GM12892 (cell line): ENCODE measurements around the gene POMT1.

Source experiments
- DNase-seq: peaks from one replicate; pipeline ENCODE4 v3.0.0; 2011; ENCODE audit not compliant: insufficient read length
- FAIRE-seq: peaks from 2 replicates; lab custom pipeline; 2011; peaks lifted over from hg19 to GRCh38; lab: Jason Lieb, UNC
- POLR2A ChIP-seq: IDR thresholded peaks from 2 replicates; pipeline ENCODE4 v1.6.1; 2011; ENCODE audit warnings: low read depth, low read length, control low read depth
- POLR2AphosphoS5 ChIP-seq: IDR thresholded peaks from 2 replicates; pipeline ENCODE4 v1.6.1; 2011; ENCODE audit warnings: low read depth, low read length, control low read depth
- TAF1 ChIP-seq: IDR thresholded peaks from 2 replicates; pipeline ENCODE4 v1.6.1; 2011; ENCODE audit warnings: low read depth, mild to moderate bottlenecking, control low read depth, low read length, borderline replicate concordance

The POMT1 gene

DNA sequence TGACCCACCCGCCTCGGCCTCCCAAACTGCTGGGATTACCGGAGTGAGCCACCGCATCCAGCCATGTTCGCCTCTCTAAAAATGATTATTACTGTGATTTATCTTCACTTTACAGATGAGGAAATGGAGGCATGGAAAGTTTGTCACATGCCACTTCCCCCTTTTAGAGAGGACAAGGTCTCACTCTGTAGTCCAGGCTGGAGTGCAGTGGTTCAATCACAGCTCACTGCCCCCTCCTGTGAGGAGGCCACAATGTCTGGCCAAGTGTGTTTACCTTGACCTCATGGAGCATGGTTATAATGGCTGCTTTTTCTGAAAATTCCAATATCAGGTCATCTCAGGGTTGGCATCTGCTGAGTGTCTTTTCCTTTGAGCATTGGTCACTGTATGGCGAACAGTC lies 49.3 kb downstream of the POMT1 start:
- FAIRE-seq = no peak
- TF ChIP-seq POLR2A (no peak), TAF1 (no peak), POLR2AphosphoS5 (no peak)
- no peak for DNase-seq

DNA sequence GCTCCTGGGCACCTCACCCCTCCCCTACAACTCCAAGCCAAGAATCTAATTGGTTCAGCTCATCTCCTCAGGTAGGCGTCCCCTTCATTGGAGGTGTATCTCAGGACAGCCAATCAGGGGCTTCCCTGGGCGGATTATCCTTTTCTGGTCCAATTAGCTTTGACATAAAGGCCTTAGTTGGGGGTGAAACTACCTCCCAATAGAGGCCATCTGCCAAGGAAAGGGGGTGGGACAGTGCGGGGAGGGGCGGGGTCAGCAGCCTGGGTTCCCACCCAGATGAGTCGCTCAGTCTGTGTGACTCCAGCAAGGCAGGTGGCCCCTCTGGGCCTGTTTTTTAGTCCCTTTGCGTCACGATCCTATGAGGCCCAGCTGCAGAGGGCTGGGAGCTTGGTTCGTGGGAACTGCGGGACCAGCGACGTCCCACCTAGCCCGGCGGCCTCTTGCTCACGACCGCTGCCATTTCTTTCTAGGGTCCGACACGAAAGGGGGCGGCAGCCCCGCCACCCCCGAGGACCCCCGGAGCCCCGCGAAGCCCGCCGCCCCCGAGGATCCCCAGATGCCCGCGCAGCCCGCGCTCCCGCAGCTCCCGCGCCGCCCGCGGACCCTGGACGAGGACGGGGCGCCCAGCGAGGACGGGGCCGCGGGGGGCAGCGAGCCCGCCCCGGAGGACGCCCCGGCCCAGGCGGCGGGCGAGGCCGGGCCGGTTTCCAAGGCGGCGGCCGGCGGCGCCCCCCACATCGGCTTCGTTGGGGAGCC lies 51.5 kb downstream of the POMT1 start:
- DNase-seq (no peak), FAIRE-seq (no peak)
- TF ChIP-seq POLR2A (no peak), TAF1 (no peak), POLR2AphosphoS5 (no peak)

DNA sequence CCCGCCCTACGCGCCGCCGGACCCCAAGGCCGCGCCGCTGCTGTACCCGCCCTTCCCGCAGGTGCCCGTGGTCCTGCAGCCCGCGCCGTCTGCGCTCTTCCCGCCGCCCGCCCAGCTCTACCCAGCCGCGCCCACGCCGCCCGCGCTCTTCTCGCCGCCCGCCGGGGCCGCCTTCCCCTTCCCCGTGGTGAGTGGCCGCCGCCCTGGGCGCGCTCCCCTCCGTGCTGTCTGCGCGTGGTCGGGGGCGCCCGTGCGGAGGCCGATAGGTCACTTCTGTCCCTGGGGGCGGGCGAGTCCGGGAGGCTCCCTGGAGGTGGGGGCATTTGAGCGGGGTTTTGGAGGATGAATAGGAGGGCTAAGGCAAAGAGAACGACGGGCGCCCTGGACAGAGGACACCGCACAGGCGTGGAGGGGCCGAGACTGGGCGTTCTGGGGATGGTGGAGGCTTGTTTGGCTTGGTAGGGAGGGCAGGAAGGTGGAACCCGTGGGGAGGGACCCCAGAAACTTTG lies 52.2 kb downstream of the POMT1 start:
- DNase-seq = no peak
- no peak for FAIRE-seq
- TF ChIP-seq TAF1 (no peak), POLR2AphosphoS5 (no peak), POLR2A (no peak)

DNA sequence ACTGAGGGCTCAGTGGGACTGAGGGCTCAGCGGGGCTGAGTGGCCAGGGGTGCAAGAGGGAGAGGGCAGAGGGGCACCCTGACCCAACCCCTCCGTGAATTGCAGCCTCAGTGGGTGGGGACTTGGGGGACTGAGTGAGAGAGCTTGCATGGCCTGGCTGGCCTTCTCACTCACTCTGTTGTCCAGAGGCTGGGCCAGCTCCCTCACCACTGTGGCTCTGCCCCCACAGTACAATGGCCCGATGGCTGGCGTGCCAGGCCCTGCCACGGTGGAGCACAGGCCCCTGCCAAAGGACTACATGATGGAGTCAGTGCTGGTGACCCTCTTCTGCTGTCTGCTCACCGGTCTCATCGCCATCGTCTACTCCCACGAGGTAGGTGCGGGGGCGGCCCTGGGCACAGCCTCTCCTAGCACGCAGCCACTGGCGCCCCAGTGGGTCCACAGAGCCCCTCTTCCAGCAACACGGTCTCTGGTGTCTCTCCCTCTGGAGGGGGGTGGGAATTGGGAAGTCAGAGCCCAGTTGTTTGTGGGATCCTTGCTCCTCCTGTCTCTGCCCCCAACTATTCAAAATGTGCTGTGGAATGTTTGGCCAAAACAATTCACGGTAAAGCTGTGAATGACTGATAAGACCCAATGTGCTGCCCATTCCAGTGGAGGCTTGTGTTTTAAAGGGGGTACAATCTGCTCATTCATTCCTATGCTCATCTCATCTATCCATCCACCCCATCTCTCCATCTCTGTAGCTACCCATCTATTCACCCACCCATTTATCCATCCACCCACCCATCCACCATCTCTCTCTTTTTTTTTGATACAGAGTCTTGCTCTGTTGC lies 53.3 kb downstream of the POMT1 start:
- TF ChIP-seq TAF1 = no peak
- TF ChIP-seq POLR2A = no peak
- no peak for TF ChIP-seq POLR2AphosphoS5
- DNase-seq (no peak), FAIRE-seq (no peak)

DNA sequence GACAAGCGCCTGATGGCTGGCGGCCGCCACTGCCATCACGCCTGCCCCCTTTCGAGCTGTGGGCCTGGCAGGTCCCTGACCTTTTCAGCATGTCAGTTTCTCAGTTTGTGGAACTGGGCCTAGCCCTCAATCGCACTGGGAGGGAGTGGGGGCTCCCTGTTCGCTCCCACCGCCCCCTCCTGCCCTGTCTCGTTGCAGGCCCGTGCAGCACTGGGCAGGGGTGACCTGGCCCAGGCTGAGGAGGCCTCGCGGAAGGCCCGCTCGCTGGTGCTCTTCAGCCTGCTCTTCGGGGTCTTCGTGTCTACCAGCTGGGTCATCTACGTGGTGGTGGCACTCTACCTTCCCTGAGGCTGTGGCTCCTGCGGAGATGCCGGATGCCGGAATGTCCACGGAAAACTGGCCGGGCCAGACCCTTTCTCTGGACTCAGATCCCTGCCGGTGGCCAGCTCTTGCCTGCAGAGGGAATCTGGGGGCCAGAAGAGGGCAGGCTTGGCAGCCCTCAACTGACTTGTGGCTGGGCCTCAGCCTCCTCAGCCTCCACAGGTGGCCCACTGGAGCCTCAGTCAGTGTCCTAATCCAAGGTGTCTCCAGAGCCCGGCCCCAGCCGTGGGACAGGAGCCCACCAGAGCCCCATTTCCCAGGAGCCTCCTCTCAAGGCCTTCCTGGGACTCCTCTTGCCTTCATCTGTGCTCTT lies 55.3 kb downstream of the POMT1 start:
- FAIRE-seq (no peak), DNase-seq (no peak)
- no peak for TF ChIP-seq POLR2AphosphoS5

DNA sequence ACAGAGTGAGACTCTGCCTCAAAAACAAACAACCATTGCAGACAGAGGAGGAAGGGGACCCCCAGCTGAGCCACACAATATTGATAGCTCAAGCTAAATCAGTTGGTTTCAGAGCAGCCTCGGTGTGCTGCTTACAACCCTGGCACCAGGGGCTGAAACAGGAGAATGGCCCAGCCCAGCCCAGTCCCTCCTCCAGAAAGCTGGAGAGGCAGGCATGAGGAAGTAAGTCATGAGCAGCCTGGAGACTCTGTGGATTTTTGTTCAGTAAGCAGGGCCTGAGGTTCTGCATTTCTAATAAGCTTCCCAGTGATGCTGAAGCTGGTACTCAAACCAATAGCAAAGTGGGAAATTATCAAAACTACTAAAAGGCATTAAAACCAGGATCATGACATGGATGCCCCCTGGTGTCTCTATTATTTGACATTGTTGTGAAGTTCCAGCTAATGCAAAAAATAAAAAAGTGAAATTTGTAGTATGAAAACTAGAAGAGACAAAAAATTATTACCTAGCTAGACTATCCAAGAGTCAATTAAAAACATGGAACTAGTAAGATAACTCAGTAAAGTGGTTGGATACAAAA lies 56.8 kb downstream of the POMT1 start:
- FAIRE-seq (no peak), DNase-seq (no peak)
- TF ChIP-seq POLR2A = no peak
- no peak for TF ChIP-seq POLR2AphosphoS5
- no peak for TF ChIP-seq TAF1

DNA sequence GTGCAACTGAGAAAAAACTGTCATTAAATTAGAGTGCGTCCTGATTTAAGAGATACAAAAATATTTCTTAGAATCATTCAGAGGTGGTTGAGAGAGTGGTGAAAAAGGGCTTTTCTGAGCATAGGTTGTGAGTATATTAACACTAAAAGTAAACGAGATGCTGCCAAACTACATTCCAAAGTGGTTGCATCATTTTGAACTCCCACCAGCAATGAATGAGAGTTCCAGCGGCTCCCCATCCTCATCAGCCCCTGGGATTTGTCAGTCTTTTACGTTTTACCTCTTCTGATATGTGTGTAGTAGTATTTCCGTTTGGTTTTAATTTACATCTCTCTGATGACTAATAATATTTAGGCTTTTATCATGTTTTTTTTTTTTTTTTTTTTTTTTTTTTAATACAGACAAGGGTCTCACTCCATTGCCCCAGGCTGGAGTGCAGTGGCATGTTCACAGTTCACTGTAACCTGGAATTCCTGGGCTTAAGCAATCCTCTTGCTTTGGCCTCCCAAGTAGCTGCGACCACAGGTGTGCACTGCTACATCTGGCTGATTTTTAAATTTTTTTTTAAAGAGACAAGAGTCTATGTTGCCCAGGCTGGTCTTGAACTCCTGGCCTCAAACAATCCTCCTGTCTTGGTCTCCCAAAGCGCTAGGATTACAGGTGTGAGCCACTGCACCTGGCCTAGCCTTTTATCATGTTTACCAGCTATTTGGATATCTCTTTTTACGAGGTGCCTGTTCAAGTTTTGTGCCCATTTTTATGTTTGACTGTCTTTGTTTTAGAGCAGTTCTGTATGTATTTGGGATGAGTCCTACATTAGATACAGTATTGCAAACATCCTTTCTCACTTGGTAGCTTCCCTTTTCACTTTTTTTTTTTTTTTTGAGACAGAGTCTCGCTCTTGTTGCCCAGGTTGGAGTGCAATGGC lies 59.6 kb downstream of the POMT1 start:
- no peak for FAIRE-seq
- DNase-seq = no peak

DNA sequence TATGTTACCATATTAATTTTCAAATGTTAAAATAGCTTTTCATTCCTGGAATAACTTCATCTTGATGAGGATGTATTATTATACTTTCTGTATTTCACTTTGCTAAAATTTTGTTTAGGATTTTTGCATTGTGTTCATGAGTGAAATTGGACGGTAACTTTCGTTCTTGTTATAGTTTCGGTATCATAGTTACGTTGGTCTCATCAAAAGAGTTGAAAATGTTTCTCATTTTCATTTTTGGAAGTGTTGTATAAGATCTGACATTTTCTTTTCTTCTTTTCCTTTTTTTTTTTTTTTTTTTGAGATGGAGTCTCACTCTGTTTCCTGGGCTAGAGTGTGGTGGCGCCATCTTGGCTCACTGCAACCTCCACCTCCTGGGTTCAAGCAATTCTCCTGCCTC lies 62.7 kb downstream of the POMT1 start:
- DNase-seq = no peak
- no peak for FAIRE-seq
- no peak for TF ChIP-seq POLR2AphosphoS5

More for the DNA sequence above, 59.6 kb downstream of the POMT1 start:
- no peak for TF ChIP-seq POLR2A
- no peak for TF ChIP-seq TAF1
- TF ChIP-seq POLR2AphosphoS5 = no peak

DNA sequence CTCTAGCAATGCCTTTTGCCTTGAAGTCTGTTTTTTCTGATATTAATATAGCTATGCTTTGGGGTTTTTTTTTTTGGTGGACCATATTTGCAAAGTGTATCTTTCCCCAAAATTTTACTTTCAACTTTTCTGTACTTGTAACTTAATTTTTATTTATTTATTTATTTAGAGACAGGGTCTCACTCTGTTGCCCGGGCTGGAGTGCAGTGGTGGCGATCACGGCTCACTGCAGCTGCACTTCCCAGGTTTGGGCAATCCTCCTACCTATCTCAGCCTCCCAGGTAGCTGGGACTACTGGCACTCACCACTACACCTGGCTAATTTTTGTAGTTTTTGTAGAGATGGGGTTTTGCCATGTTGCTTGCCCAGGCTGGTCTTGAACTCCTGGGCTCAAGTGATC lies 63.4 kb downstream of the POMT1 start:
- no peak for DNase-seq
- no peak for FAIRE-seq
- TF ChIP-seq POLR2A (no peak), POLR2AphosphoS5 (no peak), TAF1 (no peak)

DNA sequence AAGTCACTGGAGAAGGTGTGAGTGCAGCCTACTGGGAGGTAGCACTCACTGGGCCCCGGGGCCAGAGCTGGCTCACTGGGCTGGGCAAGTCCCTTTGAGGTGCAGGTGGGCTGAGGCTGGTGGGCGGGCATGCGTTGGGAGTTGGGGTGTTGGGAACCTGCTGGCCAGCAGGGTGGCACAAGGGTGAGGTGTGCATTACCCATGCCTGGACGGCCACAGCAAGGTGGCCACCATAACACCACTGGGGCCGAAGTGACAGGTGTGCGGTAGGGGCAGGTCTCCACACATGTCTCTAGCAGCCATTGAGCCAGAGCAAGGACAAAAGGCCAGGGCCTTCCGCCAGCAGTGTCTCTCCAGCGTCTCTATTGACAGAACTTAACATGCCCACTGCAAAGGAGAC lies 65.2 kb downstream of the POMT1 start:
- TF ChIP-seq TAF1 = no peak
- peak; percentile 62; the same call in 1 of the 2 replicates for TF ChIP-seq POLR2AphosphoS5
- peak; percentile 19; the same call in 1 of the 2 replicates for TF ChIP-seq POLR2A
- DNase-seq (peak; percentile 2), FAIRE-seq (no peak)
